Parathyroid adenoma (tissue), 2 donors: ENCODE data around the gene GRIK2.
"Not testable (repeated sequence)": the region's sequence is repeated elsewhere in the genome, so short reads cannot be mapped to it uniquely, and the experiment has no call there.

Source experiments
- H2AFZ ChIP-seq: fragments of 300-600 bp; sonication (generic); one replicate; pipeline ENCODE4 v1.7.0; 2017; ENCODE audit warnings: antibody characterized with exemption, mild to moderate bottlenecking
- H3K27ac ChIP-seq: fragments of 300-600 bp; sonication (generic); one replicate; pipeline ENCODE4 v1.7.0; 2017
- H3K27me3 ChIP-seq: fragments of 300-600 bp; sonication (generic); one replicate; pipeline ENCODE4 v1.7.0; 2017; ENCODE audit warnings: low read length; ENCODE audit not compliant: control insufficient read depth, insufficient read depth
- H3K36me3 ChIP-seq: fragments of 300-600 bp; sonication (generic); one replicate; pipeline ENCODE4 v1.7.0; 2017; ENCODE audit warnings: low read length; ENCODE audit not compliant: control insufficient read depth, insufficient read depth
- H3K4me1 ChIP-seq: fragments of 300-600 bp; sonication (generic); one replicate; pipeline ENCODE4 v1.7.0; 2017; ENCODE audit warnings: control low read depth
- H3K4me2 ChIP-seq: fragments of 300-600 bp; sonication (generic); one replicate; pipeline ENCODE4 v1.7.0; 2017; ENCODE audit warnings: low read length
- H3K4me3 ChIP-seq: fragments of 300-600 bp; sonication (generic); one replicate; pipeline ENCODE4 v1.7.0; 2017; ENCODE audit warnings: low read depth, low read length
- H3K79me2 ChIP-seq: fragments of 300-600 bp; sonication (generic); one replicate; pipeline ENCODE4 v1.7.0; 2017; ENCODE audit warnings: control low read depth
- H3K9ac ChIP-seq: fragments of 300-600 bp; sonication (generic); one replicate; pipeline ENCODE4 v1.7.0; 2017; ENCODE audit warnings: mild to moderate bottlenecking
- H3K9me3 ChIP-seq: fragments of 300-600 bp; sonication (generic); one replicate; pipeline ENCODE4 v1.7.0; 2017; ENCODE audit warnings: low read length; ENCODE audit not compliant: control insufficient read depth
- CTCF ChIP-seq: fragments of 300-600 bp; sonication (generic); IDR thresholded peaks from one replicate; pipeline ENCODE4 v1.7.0; 2017; ENCODE audit warnings: antibody characterized with exemption, mild to moderate bottlenecking
- donor health status: primary hyperparathyroidism.

The GRIK2 gene

GRCh38 chr6:102064142-102064541, 670.6 kb downstream of the GRIK2 start:
- H3K36me3 ChIP-seq = no peaks in the 10 kb centered on the region
- H3K4me1 ChIP-seq = no peaks in the 10 kb centered on the region
- no peaks in the 10 kb centered on the region for H3K27me3 ChIP-seq
- no peaks in the 10 kb centered on the region for H3K9me3 ChIP-seq
- no peak overlapping the region for H3K4me3 ChIP-seq
- H2AFZ ChIP-seq = no peak overlapping the region
- H3K27ac ChIP-seq = no peak overlapping the region
- no peak overlapping the region for H3K4me2 ChIP-seq
- H3K9ac ChIP-seq = no peak overlapping the region
- H3K79me2 ChIP-seq = no peaks in the 10 kb centered on the region
- TF ChIP-seq CTCF = no peak

- H2AFZ ChIP-seq = no peak overlapping the region
- H3K79me2 ChIP-seq = no peaks in the 10 kb centered on the region
- H3K27me3 ChIP-seq = no peaks in the 10 kb centered on the region
- no peak overlapping the region for H3K4me3 ChIP-seq
- H3K4me1 ChIP-seq = no peaks in the 10 kb centered on the region
- no peaks in the 10 kb centered on the region for H3K9me3 ChIP-seq
- H3K9ac ChIP-seq = no peak overlapping the region
- H3K36me3 ChIP-seq = no peaks in the 10 kb centered on the region
- TF ChIP-seq CTCF = no peak
- no peak overlapping the region for H3K4me2 ChIP-seq
- H3K27ac ChIP-seq = no peak overlapping the region
Measured at GRCh38 chr6:102066301-102066700, 672.8 kb downstream of the GRIK2 start.

GRCh38 chr6:102068349-102068929, 674.9 kb downstream of the GRIK2 start:
- no peak overlapping the region for H3K4me3 ChIP-seq
- no peak overlapping the region for H3K27ac ChIP-seq
- no peak for TF ChIP-seq CTCF

GRCh38 chr6:102075539-102075938, 682.0 kb downstream of the GRIK2 start:
- Histone ChIP-seq H2AFZ (no peak overlapping the region), H3K27me3 (no peaks in the 10 kb centered on the region), H3K79me2 (no peaks in the 10 kb centered on the region), H3K27ac (no peak overlapping the region), H3K9me3 (no peaks in the 10 kb centered on the region), H3K36me3 (no peaks in the 10 kb centered on the region), H3K4me1 (no peaks in the 10 kb centered on the region), H3K4me3 (no peak overlapping the region), H3K4me2 (no peak overlapping the region), H3K9ac (no peak overlapping the region)
- no peak for TF ChIP-seq CTCF

More at GRCh38 chr6:102068349-102068929, 674.9 kb downstream of the GRIK2 start:
- Histone ChIP-seq H2AFZ (no peak overlapping the region), H3K79me2 (no peaks in the 10 kb centered on the region), H3K4me1 (no peaks in the 10 kb centered on the region), H3K9me3 (no peaks in the 10 kb centered on the region), H3K4me2 (no peak overlapping the region), H3K9ac (no peak overlapping the region), H3K36me3 (no peaks in the 10 kb centered on the region), H3K27me3 (no peaks in the 10 kb centered on the region)

GRCh38 chr6:102085257-102085656, 691.7 kb downstream of the GRIK2 start:
- Histone ChIP-seq H3K9ac (no peak overlapping the region), H3K36me3 (no peaks in the 10 kb centered on the region), H3K4me1 (no peaks in the 10 kb centered on the region), H3K9me3 (no peaks in the 10 kb centered on the region), H3K27me3 (no peaks in the 10 kb centered on the region), H3K79me2 (no peaks in the 10 kb centered on the region), H3K4me3 (no peak overlapping the region), H3K27ac (no peak overlapping the region), H2AFZ (no peak overlapping the region), H3K4me2 (no peak overlapping the region)
- TF ChIP-seq CTCF = no peak

GRCh38 chr6:102088160-102088559, 694.7 kb downstream of the GRIK2 start:
- H3K4me1 ChIP-seq, H3K27me3 ChIP-seq, H3K79me2 ChIP-seq, H3K4me3 ChIP-seq, H2AFZ ChIP-seq, H3K9me3 ChIP-seq, H3K4me2 ChIP-seq, H3K9ac ChIP-seq, H3K36me3 ChIP-seq, H3K27ac ChIP-seq: not testable (repeated sequence)
